Esophagus (tissue), 2 donors: ENCODE data around the gene HEPACAM. TPM values are rescaled to one million over a fixed set of nuclear protein-coding genes. Genes with fewer than 3 reads are reported as not detected.

Source experiments
- H3K27ac ChIP-seq, 2 donors: one replicate each; pipeline ENCODE4 v1.5.1; 2013; ENCODE audit warnings: low read depth in 2 of 2, mild to moderate bottlenecking in 2 of 2, inconsistent platforms in 1 of 2, low read length in 1 of 2, moderate library complexity in 1 of 2
- H3K27me3 ChIP-seq, 2 donors: one replicate each; pipeline ENCODE4 v1.6.1; 2013; ENCODE audit warnings: low read length in 2 of 2, control low read depth in 1 of 2, mild to moderate bottlenecking in 1 of 2; ENCODE audit not compliant: insufficient read depth in 2 of 2, control insufficient read depth in 1 of 2
- H3K36me3 ChIP-seq, 2 donors: one replicate each; pipeline ENCODE4 v1.6.1; 2013; ENCODE audit warnings: low read length in 1 of 2; ENCODE audit not compliant: control insufficient read depth in 2 of 2, insufficient read depth in 2 of 2
- H3K4me1 ChIP-seq, 2 donors: one replicate each; pipeline ENCODE4 v1.6.1; 2013; ENCODE audit warnings: low read length in 1 of 2; ENCODE audit not compliant: control insufficient read depth in 2 of 2, insufficient read depth in 2 of 2
- H3K4me3 ChIP-seq, 2 donors: one replicate each; pipeline ENCODE4 v1.5.1; 2013; ENCODE audit warnings: low read length in 2 of 2, mild to moderate bottlenecking in 2 of 2, low read depth in 1 of 2, moderate library complexity in 1 of 2
- H3K9me3 ChIP-seq, 2 donors: one replicate each; pipeline ENCODE4 v1.6.1; 2013; ENCODE audit warnings: mild to moderate bottlenecking in 2 of 2, low read depth in 1 of 2, low read length in 1 of 2, moderate library complexity in 1 of 2; ENCODE audit not compliant: control insufficient read depth in 2 of 2, insufficient read depth in 1 of 2
- WGBS, 2 donors: extraction: QIAGEN DNeasy Blood & Tissue Kit; methylation state at CpG; one replicate each; pipeline ENCODE4 v1.1.7; 2013; 5-methylcytosine and 5-hydroxymethylcytosine counted together
- polyA plus RNA-seq, 2 donors: library from polyadenylated mRNA; stranded (reverse); fragments of 200-250 nt; gene quantifications; one replicate each; pipeline ENCODE4 v1.2.3, GENCODE V29; 2013
- donor health status: healthy with polysubstance abuse.
- donor health status: Bipolar disorder and iron deficiency.

Gene HEPACAM
- polyA plus RNA-seq, 2 donors = 0.02 TPM

GRCh38 chr11:124944565-124944964 lies 8.7 kb upstream of the HEPACAM start:
- 78 to 89% methylated on average over 3 of the region's 3 CpGs for WGBS, 2 donors
- Histone ChIP-seq H3K36me3 (no peaks in the 10 kb centered on the region), H3K4me3 (no peak overlapping the region), H3K27ac (no peak overlapping the region), H3K27me3 (no peaks in the 10 kb centered on the region), H3K9me3 (no peaks in the 10 kb centered on the region), H3K4me1 (no peaks in the 10 kb centered on the region)

- Histone ChIP-seq H3K27ac (no peak overlapping the region), H3K4me3 (no peak overlapping the region), H3K4me1 (no peaks in the 10 kb centered on the region), H3K27me3 (no peaks in the 10 kb centered on the region), H3K36me3 (no peaks in the 10 kb centered on the region), H3K9me3 (no peaks in the 10 kb centered on the region)
- WGBS, 2 donors = 48 to 51% methylated on average over 1 of the region's 1 CpG
These were observed 7.9 kb upstream of the HEPACAM start for GRCh38 chr11:124943741-124944140.

- H3K36me3 ChIP-seq = no peaks in the 10 kb centered on the region
- H3K4me3 ChIP-seq = no peak overlapping the region
- no peaks in the 10 kb centered on the region for H3K4me1 ChIP-seq
- H3K27me3 ChIP-seq = no peaks in the 10 kb centered on the region
- no peaks in the 10 kb centered on the region for H3K9me3 ChIP-seq
- WGBS, 2 donors = 73 to 76% methylated on average over 5 of the region's 5 CpGs
- no peak overlapping the region for H3K27ac ChIP-seq
These were observed 7.4 kb upstream of the HEPACAM start for GRCh38 chr11:124943254-124943616.

- Histone ChIP-seq H3K27me3 (no peaks in the 10 kb centered on the region), H3K9me3 (no peaks in the 10 kb centered on the region), H3K4me1 (no peaks in the 10 kb centered on the region), H3K36me3 (no peaks in the 10 kb centered on the region), H3K27ac (no peak overlapping the region), H3K4me3 (no peak overlapping the region)
- 51 to 59% methylated on average over 6 of the region's 6 CpGs for WGBS, 2 donors
These were observed 6.8 kb upstream of the HEPACAM start for GRCh38 chr11:124942466-124943253.

GRCh38 chr11:124941703-124942102 lies 5.9 kb upstream of the HEPACAM start:
- 81 to 100% methylated on average over 1 of the region's 1 CpG for WGBS, 2 donors
- Histone ChIP-seq H3K36me3 (no peaks in the 10 kb centered on the region), H3K4me1 (no peaks in the 10 kb centered on the region), H3K27me3 (no peaks in the 10 kb centered on the region), H3K27ac (no peak overlapping the region), H3K9me3 (no peaks in the 10 kb centered on the region), H3K4me3 (no peak overlapping the region)

- Histone ChIP-seq H3K9me3 (no peaks in the 10 kb centered on the region), H3K36me3 (no peaks in the 10 kb centered on the region), H3K27me3 (no peaks in the 10 kb centered on the region), H3K27ac (no peak overlapping the region), H3K4me1 (no peaks in the 10 kb centered on the region), H3K4me3 (no peak overlapping the region)
- WGBS, 2 donors = 80 to 81% methylated on average over 6 of the region's 6 CpGs
These were observed 3.1 kb upstream of the HEPACAM start for GRCh38 chr11:124938970-124939369.

- no peak overlapping the region for H3K4me3 ChIP-seq
- 67 to 71% methylated on average over 6 of the region's 6 CpGs for WGBS, 2 donors
- H3K9me3 ChIP-seq = no peaks in the 10 kb centered on the region
- H3K27ac ChIP-seq = no peak overlapping the region
- H3K36me3 ChIP-seq = no peaks in the 10 kb centered on the region
- no peaks in the 10 kb centered on the region for H3K4me1 ChIP-seq
- no peaks in the 10 kb centered on the region for H3K27me3 ChIP-seq
These were observed 2.4 kb upstream of the HEPACAM start for GRCh38 chr11:124938206-124938765.

- 69 to 73% methylated on average over 3 of the region's 3 CpGs for WGBS, 2 donors
- no peaks in the 10 kb centered on the region for H3K27me3 ChIP-seq
- no peaks in the 10 kb centered on the region for H3K36me3 ChIP-seq
- no peaks in the 10 kb centered on the region for H3K9me3 ChIP-seq
- no peak overlapping the region for H3K4me3 ChIP-seq
- H3K27ac ChIP-seq = no peak overlapping the region
- H3K4me1 ChIP-seq = no peaks in the 10 kb centered on the region
These were observed 1.6 kb upstream of the HEPACAM start for GRCh38 chr11:124937336-124937935.

GRCh38 chr11:124934862-124935547 lies 842 bp downstream of the HEPACAM start:
- Histone ChIP-seq H3K27me3 (no peaks in the 10 kb centered on the region), H3K4me1 (no peaks in the 10 kb centered on the region), H3K36me3 (no peaks in the 10 kb centered on the region), H3K9me3 (no peaks in the 10 kb centered on the region), H3K27ac (no peak overlapping the region), H3K4me3 (no peak overlapping the region)
- 73 to 76% methylated on average over 4 of the region's 4 CpGs for WGBS, 2 donors
